ENCODE data around the gene FBLIM1. TPM values are rescaled to one million over a fixed set of nuclear protein-coding genes. Genes with fewer than 3 reads are reported as not detected.

Gene FBLIM1, protein sequence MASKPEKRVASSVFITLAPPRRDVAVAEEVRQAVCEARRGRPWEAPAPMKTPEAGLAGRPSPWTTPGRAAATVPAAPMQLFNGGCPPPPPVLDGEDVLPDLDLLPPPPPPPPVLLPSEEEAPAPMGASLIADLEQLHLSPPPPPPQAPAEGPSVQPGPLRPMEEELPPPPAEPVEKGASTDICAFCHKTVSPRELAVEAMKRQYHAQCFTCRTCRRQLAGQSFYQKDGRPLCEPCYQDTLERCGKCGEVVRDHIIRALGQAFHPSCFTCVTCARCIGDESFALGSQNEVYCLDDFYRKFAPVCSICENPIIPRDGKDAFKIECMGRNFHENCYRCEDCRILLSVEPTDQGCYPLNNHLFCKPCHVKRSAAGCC
- 91.0 and 95.6 TPM in 2 replicates for total RNA-seq (2014; rRNA removed; shearing (Covaris generic))

DNA sequence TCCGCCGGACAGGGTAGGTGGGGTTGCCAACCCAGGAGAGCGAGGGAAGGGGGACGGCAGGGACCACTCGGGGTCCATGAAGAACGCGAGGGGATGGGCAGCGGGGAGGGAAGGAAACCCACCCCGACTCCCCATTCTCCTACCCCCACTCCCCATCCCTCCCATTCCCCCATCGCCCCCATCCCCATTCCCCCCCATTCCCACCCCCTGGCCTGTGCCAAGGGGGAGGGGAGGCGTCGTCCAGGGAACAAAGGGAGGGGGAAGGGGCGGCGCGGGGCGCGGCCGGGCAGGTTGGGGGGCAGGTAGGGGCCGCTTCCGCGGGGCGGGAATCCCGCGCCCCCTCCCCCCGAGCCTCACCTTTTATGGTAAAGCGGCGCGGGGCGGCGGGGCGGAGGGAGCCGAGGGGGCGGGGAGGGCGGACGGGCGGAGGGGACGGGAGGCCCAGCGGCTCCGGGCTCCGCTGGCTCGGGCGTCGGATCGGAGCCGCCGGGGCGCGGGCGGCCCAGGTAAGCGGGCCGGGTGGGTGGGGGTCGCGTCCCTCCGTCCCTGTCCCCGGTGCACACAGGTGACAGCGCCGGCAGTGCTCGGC, at the start of gene FBLIM1:
FBLIM1 (plus strand) TSS at position 453 of the 589 bp plus-strand sequence. CDS start 6,189 bp downstream, outside the sequence.
- Histone ChIP-seq H3K36me3 (replicated peaks; ENCODE audit: control insufficient read depth, insufficient read depth, low read length) (no peaks in the 10 kb centered on the region; the same call in 1 of the 2 replicates), H3K27me3 (ENCODE audit: control insufficient read depth, insufficient read depth, low read length) (no peaks in the 10 kb centered on the region; the same call in 1 of the 2 replicates), H3K4me3 (ENCODE audit: insufficient read depth, low read depth, low read length) (peak within 1 kb of the TSS; percentile 96)
- DNase-seq, result peak; percentile 98

DNA sequence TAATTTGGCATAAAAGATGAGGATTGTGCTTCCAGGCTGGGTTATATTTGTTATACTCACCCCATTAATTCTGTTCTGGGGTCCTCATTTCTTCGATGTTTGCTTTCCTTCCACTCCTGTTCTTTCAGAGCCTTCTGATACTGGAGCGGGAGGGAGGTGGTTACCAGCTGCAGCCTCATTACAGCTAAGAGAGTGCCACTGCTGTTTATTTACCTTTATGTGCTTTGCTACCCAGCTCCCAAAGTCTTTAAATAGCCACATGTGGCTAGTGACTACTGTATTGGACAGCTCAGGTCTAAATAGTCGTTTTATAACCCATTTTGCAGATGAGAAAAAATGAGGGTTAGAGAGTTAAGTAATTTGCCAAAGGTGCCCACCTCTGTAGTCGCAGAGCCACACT, 49.4 kb upstream of the FBLIM1 start:
- Histone ChIP-seq H3K36me3 (replicated peaks; ENCODE audit: control insufficient read depth, insufficient read depth, low read length) (no peaks in the 10 kb centered on the region; the same call in 1 of the 2 replicates), H3K4me3 (ENCODE audit: insufficient read depth, low read depth, low read length) (no peak overlapping the region), H3K27me3 (ENCODE audit: control insufficient read depth, insufficient read depth, low read length) (no peaks in the 10 kb centered on the region)
- DNase-seq, result no peak

DNA sequence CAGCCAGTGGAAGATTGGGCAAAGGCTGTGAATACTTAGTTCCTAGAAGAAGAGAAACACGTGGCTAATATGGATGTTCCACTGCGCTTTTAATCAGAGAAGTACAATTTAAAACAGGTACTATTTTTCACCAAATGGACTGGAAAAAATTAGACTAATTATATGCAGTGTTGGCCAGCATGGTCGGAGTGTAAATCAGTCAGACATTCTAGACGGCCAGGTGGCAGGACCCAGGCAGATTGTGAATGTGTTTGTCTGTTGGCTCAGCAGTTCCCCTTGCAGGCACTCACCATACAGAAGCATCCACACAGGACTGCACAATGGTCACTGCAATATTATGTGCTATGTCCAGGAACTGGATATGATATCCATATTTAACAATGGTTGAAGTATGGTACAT, 46.4 kb upstream of the FBLIM1 start:
- Histone ChIP-seq H3K4me3 (ENCODE audit: insufficient read depth, low read depth, low read length) (no peak overlapping the region), H3K27me3 (ENCODE audit: control insufficient read depth, insufficient read depth, low read length) (no peaks in the 10 kb centered on the region), H3K36me3 (replicated peaks; ENCODE audit: control insufficient read depth, insufficient read depth, low read length) (peaks cover 4% of the 10 kb centered on the region)
- no peak for DNase-seq

DNA sequence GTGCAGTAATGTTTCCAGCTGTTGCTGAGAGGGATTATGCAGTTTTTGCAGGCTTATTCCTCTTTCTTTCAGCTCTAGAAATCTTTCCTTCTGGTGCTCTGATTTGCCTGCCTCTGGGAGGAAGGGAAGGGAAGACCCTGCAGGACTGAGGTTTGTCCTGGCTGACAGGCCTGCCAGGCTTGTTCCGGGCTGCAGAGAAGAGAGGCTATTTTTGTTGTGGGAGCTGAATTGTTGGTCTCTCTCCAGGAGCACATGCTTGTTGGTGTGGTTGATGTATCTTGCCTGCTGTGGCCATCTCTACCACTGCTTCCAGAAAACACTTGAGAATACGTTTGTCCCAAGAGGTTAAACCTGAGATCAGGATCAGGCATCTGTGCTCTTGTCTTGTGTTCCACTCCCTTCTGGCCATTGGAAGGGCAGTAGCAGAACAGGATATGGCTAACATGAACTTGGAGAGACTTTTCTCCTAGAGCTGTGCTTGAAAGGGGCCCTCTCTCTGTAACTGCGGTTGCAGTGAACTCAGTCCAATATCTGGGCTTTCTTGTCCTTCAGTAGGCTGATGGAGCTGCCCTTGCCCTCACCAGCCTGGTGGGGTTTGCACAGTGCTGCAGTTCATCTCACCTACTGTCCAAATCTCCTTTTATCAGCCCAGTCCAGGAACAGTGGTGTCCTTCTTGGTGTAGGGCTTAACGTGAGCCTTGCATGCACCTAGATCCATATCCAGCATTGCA, 44.0 kb upstream of the FBLIM1 start:
- peaks cover 14% of the 10 kb centered on the region for H3K36me3 ChIP-seq (replicated peaks; ENCODE audit: control insufficient read depth, insufficient read depth, low read length)
- H3K4me3 ChIP-seq (ENCODE audit: insufficient read depth, low read depth, low read length), result no peak overlapping the region
- no peak for DNase-seq
- no peaks in the 10 kb centered on the region for H3K27me3 ChIP-seq (ENCODE audit: control insufficient read depth, insufficient read depth, low read length)

DNA sequence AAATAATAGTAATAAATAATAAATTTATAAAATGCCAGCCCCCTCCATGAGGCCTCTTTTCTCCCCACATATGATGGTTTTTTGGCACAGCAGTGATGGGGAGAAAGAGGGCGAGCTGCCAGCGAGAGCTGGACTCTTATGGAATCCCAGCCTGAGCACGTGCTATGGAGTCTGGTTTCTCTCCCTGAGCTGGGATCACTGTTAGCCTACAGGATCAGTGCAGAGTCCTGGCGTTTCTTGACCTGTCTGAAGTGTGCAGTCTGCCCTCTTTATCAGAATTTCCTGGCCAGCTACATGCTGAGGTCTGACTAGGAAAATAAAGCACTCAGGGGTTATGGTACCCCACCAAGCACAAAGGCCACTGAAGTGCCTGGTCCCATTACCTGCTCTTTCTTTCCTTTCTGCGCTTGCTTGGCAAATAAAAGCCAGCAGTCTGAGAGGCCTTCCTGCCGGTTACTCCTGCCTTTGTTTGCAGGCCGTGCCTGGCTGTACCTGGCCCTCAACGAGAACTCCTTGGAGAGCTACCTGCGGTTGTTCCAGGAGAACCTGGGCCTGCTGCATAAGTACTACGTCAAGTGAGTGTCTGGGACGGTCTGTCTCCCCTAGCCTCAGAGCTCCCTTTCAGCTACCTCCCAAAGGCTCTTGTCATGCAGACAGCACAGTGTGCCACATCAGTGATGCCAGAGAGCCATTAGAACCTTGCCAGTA, 41.0 kb upstream of the FBLIM1 start:
- H3K27me3 ChIP-seq (ENCODE audit: control insufficient read depth, insufficient read depth, low read length), result no peaks in the 10 kb centered on the region

DNA sequence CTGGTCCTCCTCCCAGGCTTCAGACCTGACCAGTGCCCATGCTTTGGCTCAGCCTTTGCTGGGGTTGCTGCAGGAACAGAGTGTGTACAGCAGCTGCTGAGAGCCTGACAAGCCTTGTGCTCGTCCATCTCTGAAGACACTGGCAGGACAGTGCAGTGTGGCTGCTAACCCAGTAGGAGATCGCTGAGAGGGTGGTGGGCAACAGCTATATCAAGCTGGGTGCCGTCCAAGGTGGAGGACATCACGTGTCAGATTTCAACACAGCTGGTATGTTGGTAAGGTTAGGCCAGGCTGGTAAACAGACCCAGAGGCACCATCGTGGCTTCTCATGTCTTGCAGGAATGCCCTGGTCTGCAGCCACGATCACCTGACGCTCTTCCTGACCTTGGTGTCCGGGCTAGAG, 40.4 kb upstream of the FBLIM1 start:
- Histone ChIP-seq H3K36me3 (replicated peaks; ENCODE audit: control insufficient read depth, insufficient read depth, low read length) (peaks cover 20% of the 10 kb centered on the region), H3K4me3 (ENCODE audit: insufficient read depth, low read depth, low read length) (no peak overlapping the region), H3K27me3 (ENCODE audit: control insufficient read depth, insufficient read depth, low read length) (no peaks in the 10 kb centered on the region)
- no peak for DNase-seq

More for the DNA sequence above, 41.0 kb upstream of the FBLIM1 start:
- Histone ChIP-seq H3K36me3 (replicated peaks; ENCODE audit: control insufficient read depth, insufficient read depth, low read length) (peaks cover 20% of the 10 kb centered on the region), H3K4me3 (ENCODE audit: insufficient read depth, low read depth, low read length) (no peak overlapping the region)
- DNase-seq, result no peak

DNA sequence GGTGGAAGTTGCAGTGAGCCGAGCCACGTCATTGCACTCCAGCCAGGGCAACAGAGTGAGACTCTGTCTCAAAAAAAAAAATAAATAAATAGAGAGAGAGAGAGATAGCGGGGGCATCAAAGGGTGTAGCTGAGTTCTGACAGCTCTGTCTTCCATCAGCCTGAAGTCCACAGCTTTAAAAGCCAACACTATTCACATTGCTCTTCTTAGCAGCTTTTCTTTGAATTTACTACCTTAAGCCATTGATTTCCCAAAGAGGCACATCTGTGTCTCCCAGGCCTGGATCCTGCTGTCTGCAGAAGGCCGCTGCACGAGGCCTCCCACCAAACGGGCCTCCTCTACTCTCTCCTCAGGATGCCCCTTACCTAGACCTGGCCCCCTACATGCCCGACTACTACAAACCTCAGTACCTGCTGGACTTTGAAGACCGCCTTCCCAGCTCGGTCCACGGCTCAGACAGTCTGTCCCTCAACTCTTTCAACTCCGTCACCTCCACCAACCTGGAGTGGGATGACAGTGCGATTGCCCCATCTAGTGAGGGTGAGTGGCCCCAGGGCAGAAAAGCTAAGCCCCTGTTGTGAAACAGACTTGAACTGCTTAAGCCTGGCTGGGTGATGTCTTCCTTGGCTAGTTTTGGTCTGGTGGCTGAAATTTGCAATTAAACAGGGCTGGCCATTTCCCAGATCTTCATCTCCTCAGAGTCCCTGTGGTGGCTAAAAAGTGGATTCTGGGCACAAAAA, 39.0 kb upstream of the FBLIM1 start:
- no peak overlapping the region for H3K4me3 ChIP-seq (ENCODE audit: insufficient read depth, low read depth, low read length)
- peaks cover 20% of the 10 kb centered on the region for H3K36me3 ChIP-seq (replicated peaks; ENCODE audit: control insufficient read depth, insufficient read depth, low read length)
- peak; percentile 47 for DNase-seq
- H3K27me3 ChIP-seq (ENCODE audit: control insufficient read depth, insufficient read depth, low read length), result no peaks in the 10 kb centered on the region

DNA sequence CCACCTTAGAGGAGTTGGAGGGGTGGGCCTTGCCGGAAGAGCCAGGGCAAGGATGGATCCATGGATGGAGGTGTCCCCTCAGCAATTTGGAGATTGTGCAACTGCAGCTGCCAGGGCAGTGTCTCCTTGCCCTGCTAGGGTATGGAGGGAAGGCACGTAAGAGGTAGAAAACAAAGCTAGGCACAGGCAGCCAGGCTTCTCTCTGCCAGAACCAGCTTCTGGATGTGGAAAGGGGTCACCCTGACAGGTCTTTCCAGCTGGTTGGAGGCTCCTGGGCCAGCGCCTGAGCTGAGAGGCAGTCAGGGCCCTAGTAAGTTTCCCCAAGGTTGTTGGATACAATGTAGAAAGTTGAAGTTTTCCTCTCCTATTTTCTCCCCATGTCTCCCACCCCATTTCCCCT, 37.7 kb upstream of the FBLIM1 start:
- Histone ChIP-seq H3K4me3 (ENCODE audit: insufficient read depth, low read depth, low read length) (no peak overlapping the region), H3K36me3 (replicated peaks; ENCODE audit: control insufficient read depth, insufficient read depth, low read length) (peaks cover 23% of the 10 kb centered on the region), H3K27me3 (ENCODE audit: control insufficient read depth, insufficient read depth, low read length) (no peaks in the 10 kb centered on the region)
- DNase-seq, result no peak

DNA sequence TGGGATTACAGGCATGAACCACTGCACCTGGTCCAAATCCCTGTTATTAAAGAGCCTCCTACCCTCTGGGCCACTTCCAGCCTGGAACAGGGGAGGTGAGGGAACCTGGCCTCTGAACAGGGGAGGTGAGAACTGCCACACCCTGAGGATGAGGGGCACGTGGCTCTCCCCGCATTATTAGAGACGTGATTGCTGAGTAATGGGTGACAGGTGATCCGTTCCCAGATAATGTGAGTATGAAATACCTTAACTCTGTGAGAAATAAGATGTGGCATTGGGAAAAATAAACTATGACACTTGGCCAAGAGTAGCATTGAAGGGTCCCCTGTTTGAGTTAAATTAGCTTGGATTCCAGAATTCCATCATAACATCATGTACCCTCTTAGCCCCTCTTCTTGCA, 36.2 kb upstream of the FBLIM1 start:
- no peaks in the 10 kb centered on the region for H3K27me3 ChIP-seq (ENCODE audit: control insufficient read depth, insufficient read depth, low read length)
- peaks cover 19% of the 10 kb centered on the region for H3K36me3 ChIP-seq (replicated peaks; ENCODE audit: control insufficient read depth, insufficient read depth, low read length)
- H3K4me3 ChIP-seq (ENCODE audit: insufficient read depth, low read depth, low read length), result no peak overlapping the region
- DNase-seq, result no peak

DNA sequence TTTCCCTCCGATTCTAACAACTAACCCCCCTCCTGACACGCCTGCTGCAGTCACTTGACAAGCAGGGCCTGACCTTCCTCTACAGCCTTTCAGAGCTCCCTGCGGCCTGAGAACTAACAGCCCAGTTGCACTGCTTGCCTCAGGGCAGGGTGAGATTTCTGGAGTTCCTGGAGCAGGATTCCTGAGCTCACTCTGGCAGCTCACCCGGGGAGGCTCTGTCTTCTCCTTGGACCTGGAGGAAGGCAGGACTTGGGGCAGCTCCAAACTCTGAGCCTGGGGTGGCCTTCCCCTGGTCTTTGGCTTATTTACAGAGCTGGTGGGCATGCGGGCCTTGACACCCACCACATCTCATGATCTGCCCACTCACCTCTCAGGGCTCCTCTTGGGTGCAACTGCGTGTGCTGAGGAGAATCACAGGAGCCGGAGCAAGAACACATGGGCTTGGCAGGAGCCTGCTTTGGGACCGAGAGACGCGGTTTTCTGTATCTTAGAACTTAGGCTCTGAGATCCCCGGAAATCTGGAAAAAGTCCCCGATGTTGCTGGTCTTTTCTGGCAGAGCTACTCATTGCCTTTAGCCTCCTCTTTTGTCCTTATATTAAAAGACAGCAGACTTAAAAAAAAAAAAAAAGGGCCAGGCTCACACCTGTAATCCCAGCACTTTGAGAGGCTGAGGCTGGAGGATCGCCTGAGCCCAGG, 35.6 kb upstream of the FBLIM1 start:
- Histone ChIP-seq H3K27me3 (ENCODE audit: control insufficient read depth, insufficient read depth, low read length) (no peaks in the 10 kb centered on the region), H3K36me3 (replicated peaks; ENCODE audit: control insufficient read depth, insufficient read depth, low read length) (peaks cover 20% of the 10 kb centered on the region), H3K4me3 (ENCODE audit: insufficient read depth, low read depth, low read length) (no peak overlapping the region)
- DNase-seq, result no peak

DNA sequence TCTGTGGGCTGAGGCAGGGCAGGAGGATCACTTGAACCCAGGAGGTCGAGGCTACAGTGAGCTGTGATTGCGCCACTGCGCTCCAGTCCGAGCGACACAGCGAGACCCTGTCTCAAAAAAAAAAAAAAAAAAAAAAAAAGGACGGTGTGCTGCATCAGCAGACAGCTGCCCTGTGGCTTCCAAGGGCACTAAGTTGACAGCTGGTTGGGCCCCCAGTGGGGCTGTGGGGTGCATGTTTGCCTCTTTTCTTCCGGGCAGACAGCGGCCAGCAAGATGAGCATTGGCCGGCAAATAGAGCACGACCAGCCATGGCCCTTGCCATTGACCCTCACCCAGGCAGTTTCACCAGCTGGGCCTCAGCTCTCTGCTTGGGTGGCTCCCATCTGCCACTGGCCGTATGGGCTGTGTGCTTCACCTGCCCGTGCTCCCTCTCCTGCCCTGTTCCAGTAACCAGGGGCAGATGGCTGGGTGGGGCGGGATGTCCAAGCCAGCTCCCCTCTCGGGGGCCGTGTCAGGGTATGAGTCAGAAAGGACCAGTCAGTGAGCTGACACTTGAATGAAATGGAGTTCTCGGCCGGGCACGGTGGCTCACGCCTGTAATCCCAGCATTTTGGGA, 34.9 kb upstream of the FBLIM1 start:
- H3K4me3 ChIP-seq (ENCODE audit: insufficient read depth, low read depth, low read length), result no peak overlapping the region
- H3K36me3 ChIP-seq (replicated peaks; ENCODE audit: control insufficient read depth, insufficient read depth, low read length), result peaks cover 18% of the 10 kb centered on the region
- DNase-seq, result no peak
- no peaks in the 10 kb centered on the region for H3K27me3 ChIP-seq (ENCODE audit: control insufficient read depth, insufficient read depth, low read length)

DNA sequence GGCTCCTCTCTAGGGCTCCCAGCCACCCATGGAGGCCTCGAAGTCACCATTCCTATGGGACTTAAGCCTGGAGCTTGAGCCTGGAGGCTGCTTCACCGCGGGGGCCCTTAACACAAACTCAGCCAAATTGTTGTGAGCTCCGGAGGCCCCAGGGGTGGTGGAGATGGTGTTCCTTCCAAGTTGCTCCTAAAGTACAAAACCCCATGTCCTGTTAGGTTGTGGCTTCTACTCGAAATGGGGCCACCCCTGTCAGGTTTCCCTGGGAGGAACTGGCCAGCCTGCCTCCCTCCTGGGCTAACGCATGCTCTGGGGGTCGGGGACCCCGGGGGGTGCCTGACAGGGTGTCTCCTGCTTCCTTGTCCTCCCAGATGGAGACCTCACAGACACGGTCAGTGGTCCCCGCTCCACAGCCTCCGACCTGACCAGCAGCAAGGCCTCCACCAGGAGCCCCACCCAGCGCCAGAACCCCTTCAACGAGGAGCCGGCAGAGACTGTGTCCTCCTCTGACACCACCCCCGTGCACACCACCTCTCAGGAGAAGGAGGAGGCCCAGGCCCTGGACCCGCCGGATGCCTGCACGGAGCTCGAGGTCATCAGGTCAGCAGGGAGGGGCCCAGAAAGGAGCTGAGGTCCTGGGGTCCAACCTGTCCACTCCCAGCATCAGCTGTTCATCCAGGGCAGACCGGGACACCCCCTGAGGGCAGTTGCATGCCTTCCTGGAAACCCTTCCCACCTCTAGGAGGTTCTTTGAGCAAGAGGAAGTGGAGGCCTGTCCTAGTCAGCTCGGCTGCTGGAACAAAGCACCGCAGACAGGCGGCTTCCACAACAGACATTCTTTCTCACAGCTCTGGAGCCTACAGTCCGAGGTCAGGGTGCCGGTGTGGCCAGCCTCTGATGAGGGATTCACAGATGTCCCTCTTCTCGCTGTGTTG, 33.4 kb upstream of the FBLIM1 start:
- Histone ChIP-seq H3K4me3 (ENCODE audit: insufficient read depth, low read depth, low read length) (no peak overlapping the region), H3K36me3 (replicated peaks; ENCODE audit: control insufficient read depth, insufficient read depth, low read length) (peaks cover 13% of the 10 kb centered on the region), H3K27me3 (ENCODE audit: control insufficient read depth, insufficient read depth, low read length) (no peaks in the 10 kb centered on the region)
- DNase-seq, result peak; percentile 64

All from H7 (cell line).